GM23338 (cell line): ENCODE results near the gene UNC13A. TPM values are rescaled to one million over a fixed set of nuclear protein-coding genes. Genes with fewer than 3 reads are reported as not detected.
A peak's percentile ranks its signal among the peaks of the same experiment; 100 is the strongest.

ENCODE experiments used
- ATAC-seq: fragments of 200-7000 bp; cut with Tn5 transposase; 3 replicates; pipeline ENCODE4 v1.9.1; 2020
- DNase-seq: peaks from one replicate; pipeline ENCODE4 v3.0.0-alpha.2; 2015; ENCODE audit warnings: low spot score
- H2AFZ ChIP-seq: fragments of 200-600 bp; sonication (generic); 2 replicates; pipeline ENCODE4 v1.8.0; 2016; ENCODE audit warnings: antibody characterized with exemption, mild to moderate bottlenecking, moderate library complexity
- H3F3A ChIP-seq: fragments of 200-600 bp; sonication (generic); replicated peaks from 2 replicates; pipeline ENCODE4 v1.8.0; 2017; ENCODE audit warnings: antibody characterized with exemption, mixed run types, low read depth
- H3K27ac ChIP-seq: fragments of 200-600 bp; sonication (generic); 2 replicates; pipeline ENCODE4 v1.6.1; 2016; ENCODE audit warnings: low read depth
- H3K27me3 ChIP-seq: fragments of 200-600 bp; sonication (generic); 2 replicates; pipeline ENCODE4 v1.8.0; 2016; ENCODE audit warnings: mild to moderate bottlenecking, mixed run types, moderate library complexity; ENCODE audit not compliant: insufficient read depth
- H3K36me3 ChIP-seq: fragments of 200-600 bp; sonication (generic); 2 replicates; pipeline ENCODE4 v1.8.0; 2016; ENCODE audit warnings: mild to moderate bottlenecking; ENCODE audit not compliant: insufficient read depth
- H3K4me1 ChIP-seq: fragments of 200-600 bp; sonication (generic); 2 replicates; pipeline ENCODE4 v1.8.0; 2016; ENCODE audit warnings: mild to moderate bottlenecking, moderate library complexity; ENCODE audit not compliant: insufficient read depth
- H3K4me2 ChIP-seq: fragments of 200-600 bp; sonication (generic); 2 replicates; pipeline ENCODE4 v1.7.1; 2017; ENCODE audit warnings: mixed run types
- H3K4me3 ChIP-seq: fragments of 200-600 bp; sonication (generic); 2 replicates; pipeline ENCODE4 v1.6.1; 2016; ENCODE audit warnings: mixed run types
- H3K79me2 ChIP-seq: fragments of 200-600 bp; sonication (generic); replicated peaks from 2 replicates; pipeline ENCODE4 v1.8.0; 2017; ENCODE audit warnings: mild to moderate bottlenecking; ENCODE audit not compliant: insufficient read depth
- H3K9me2 ChIP-seq: fragments of 200-600 bp; sonication (generic); 2 replicates; pipeline ENCODE4 v1.8.0; 2017; ENCODE audit not compliant: insufficient read depth
- H4K20me1 ChIP-seq: fragments of 200-600 bp; sonication (generic); replicated peaks from 2 replicates; pipeline ENCODE4 v1.8.0; 2017; ENCODE audit warnings: mild to moderate bottlenecking; ENCODE audit not compliant: insufficient read depth
- H3K27ac Mint-ChIP-seq: 2 replicates; pipeline ENCODE4 v1.8.0; 2020; ENCODE audit warnings: inconsistent platforms, mild to moderate bottlenecking, moderate library complexity, mixed read lengths
- H3K27me3 Mint-ChIP-seq: 3 replicates; pipeline ENCODE4 v1.8.0; 2022; ENCODE audit warnings: low read depth, mild to moderate bottlenecking, moderate library complexity, mixed read lengths, inconsistent platforms; ENCODE audit not compliant: insufficient read depth, poor library complexity
- H3K36me3 Mint-ChIP-seq: 3 replicates; pipeline ENCODE4 v1.8.0; 2021; ENCODE audit warnings: low read depth, mild to moderate bottlenecking, inconsistent platforms, moderate library complexity, mixed read lengths
- H3K4me1 Mint-ChIP-seq: 3 replicates; pipeline ENCODE4 v1.8.0; 2020; ENCODE audit warnings: mild to moderate bottlenecking, inconsistent platforms, mixed read lengths
- H3K4me3 Mint-ChIP-seq: 3 replicates; pipeline ENCODE4 v1.8.0; 2021; ENCODE audit warnings: moderate library complexity, mild to moderate bottlenecking, inconsistent platforms, mixed read lengths
- H3K9me3 Mint-ChIP-seq: 3 replicates; pipeline ENCODE4 v1.8.0; 2020; ENCODE audit warnings: moderate library complexity, mild to moderate bottlenecking, inconsistent platforms, mixed read lengths
- CREB1 ChIP-seq: fragments of 250-450 bp; sonication (Bioruptor Pico); IDR thresholded peaks from 2 replicates; pipeline ENCODE4 v1.5.0; 2020; ENCODE audit warnings: low read depth, mild to moderate bottlenecking, moderate library complexity
- CTCF ChIP-seq, 2 experiments: fragments of 200-600 bp in 1 of 2; sonication (generic) in 1 of 2; conservative IDR thresholded peaks; 2 replicates each; pipeline versions ENCODE4 v1.5.1 to v1.6.1; 2016 to 2017; ENCODE audit warnings: antibody characterized with exemption in 2 of 2, low read depth in 2 of 2, mild to moderate bottlenecking in 2 of 2, moderate library complexity in 1 of 2
- ETS1 ChIP-seq: IDR thresholded peaks from 2 replicates; pipeline ENCODE4 v1.6.1; 2016; ENCODE audit warnings: antibody characterized with exemption
- EZH2 ChIP-seq: fragments of 200-600 bp; sonication (generic); IDR thresholded peaks from one replicate; pipeline ENCODE4 v1.8.0; 2017; ENCODE audit warnings: antibody characterized with exemption, mild to moderate bottlenecking, low read depth; ENCODE audit not compliant: unreplicated experiment
- EZH2phosphoT487 ChIP-seq: fragments of 200-600 bp; sonication (generic); IDR thresholded peaks from one replicate; pipeline ENCODE4 v1.8.1; 2018; ENCODE audit warnings: antibody characterized with exemption; ENCODE audit not compliant: unreplicated experiment
- JUNB ChIP-seq: IDR thresholded peaks from one replicate; pipeline ENCODE4 v1.6.1; 2016; ENCODE audit warnings: antibody characterized with exemption; ENCODE audit not compliant: unreplicated experiment
- NANOG ChIP-seq: IDR thresholded peaks from 2 replicates; pipeline ENCODE4 v1.6.1; 2016; ENCODE audit warnings: antibody characterized with exemption, borderline replicate concordance
- POLR2AphosphoS5 ChIP-seq: IDR thresholded peaks from 2 replicates; pipeline ENCODE4 v1.6.1; 2016; ENCODE audit warnings: antibody characterized with exemption, low read depth
- REST ChIP-seq: IDR thresholded peaks from one replicate; pipeline ENCODE4 v1.6.1; 2018; ENCODE audit warnings: antibody characterized with exemption; ENCODE audit not compliant: unreplicated experiment
- STAT1 ChIP-seq: IDR thresholded peaks from one replicate; pipeline ENCODE4 v1.6.1; 2016; ENCODE audit warnings: antibody characterized with exemption; ENCODE audit not compliant: unreplicated experiment
- ZNF114 ChIP-seq: fragments of 250-450 bp; sonication (Bioruptor Pico); IDR thresholded peaks from 2 replicates; pipeline ENCODE4 v1.5.0; 2020; ENCODE audit warnings: mild to moderate bottlenecking, moderate library complexity
- ZNF331 ChIP-seq: fragments of 250-450 bp; sonication (Bioruptor Pico); IDR thresholded peaks from 2 replicates; pipeline ENCODE4 v1.5.0; 2020; ENCODE audit warnings: low read depth, mild to moderate bottlenecking, moderate library complexity
- ZNF462 ChIP-seq: fragments of 250-450 bp; sonication (Bioruptor Pico); IDR thresholded peaks from 2 replicates; pipeline ENCODE4 v1.5.0; 2020; ENCODE audit warnings: mild to moderate bottlenecking, moderate library complexity
- polyA plus RNA-seq: library from polyadenylated mRNA; unstranded; fragments of >200 nt; fragmentation: Nextera tagmentation; extraction: Ambion mirVana; gene quantifications from 2 replicates; pipeline ENCODE4 v1.2.1, GENCODE V29; 2016
- total RNA-seq: library from RNA; depleted of rRNA; stranded (reverse); fragments of >200 nt; shearing (Covaris generic); gene quantifications from 2 replicates; pipeline ENCODE4 v1.2.3, GENCODE V29; 2014

UNC13A gene
- total and polyA plus RNA-seq, 2 experiments from 2014 or later, result 9.5 to 30.4 TPM

- Histone ChIP-seq H4K20me1 (peaks cover 22% of the 10 kb centered on the region), H3K27me3 (no peaks in the 10 kb centered on the region), H3K79me2 (peaks cover 32% of the 10 kb centered on the region), H3K9me2 (no peaks in the 10 kb centered on the region), H2AFZ (no peak overlapping the region), H3K36me3 (no peaks in the 10 kb centered on the region; the same call in 1 of the 2 replicates), H3K4me2 (peak overlapping the region; percentile 94; the same call in 1 of the 2 replicates), H3K4me1 (peaks cover 14% of the 10 kb centered on the region; the same call in 1 of the 2 replicates), H3K4me3 (peak overlapping the region; percentile 91; the same call in 1 of the 2 replicates), H3K27ac (no peak overlapping the region), H3F3A (0 out of 2 replicates have a peak, but pooled peaks cover 5% of the 10 kb centered on the region)
- Mint-ChIP-seq H3K9me3 (no peaks in the 10 kb centered on the region), H3K36me3 (peaks cover 32% of the 10 kb centered on the region), H3K4me1 (peaks cover 29% of the 10 kb centered on the region), H3K27me3 (peaks cover 6% of the 10 kb centered on the region), H3K27ac (no peak overlapping the region), H3K4me3 (peak overlapping the region; percentile 74)
- TF ChIP-seq ETS1 (no peak), CREB1 (CRISPR knock-in tag) (no peak), CTCF (conservative IDR thresholded peaks at IDR 0.05; ENCODE audit: low read depth in 2 of 2) (no peak), EZH2phosphoT487 (no peak), POLR2AphosphoS5 (no peak), NANOG (no peak), ZNF114 (CRISPR knock-in tag) (no peak), JUNB (no peak), ZNF462 (CRISPR knock-in tag) (no peak), EZH2 (no peak), ZNF331 (CRISPR knock-in tag) (no peak), REST (no peak), STAT1 (no peak)
- ATAC-seq (no peak), DNase-seq (no peak)
Measured at GRCh38 chr19:17721111-17721628, 33.0 kb upstream of the UNC13A start.
